ENCODE results near the gene HGFAC. TPM values are rescaled to one million over a fixed set of nuclear protein-coding genes. Genes with fewer than 3 reads are reported as not detected.

Gene HGFAC
- total and polyA plus RNA-seq, 9 donors = 0.51 to 2.5 (median 1.5) TPM

- no peaks in the 10 kb centered on the region for H3K27me3 ChIP-seq (ENCODE audit: control insufficient read depth, insufficient read depth, low read length)
- H3K36me3 ChIP-seq (ENCODE audit: control insufficient read depth, insufficient read depth, low read length) = no peaks in the 10 kb centered on the region
- H3K9me3 ChIP-seq (replicated peaks; ENCODE audit: control insufficient read depth, low read depth, low read length) = no peaks in the 10 kb centered on the region
- DNase-seq = no peak
- H3K27ac ChIP-seq (ENCODE audit: low read length) = no peak overlapping the region
- no peak overlapping the region for H3K4me3 ChIP-seq (ENCODE audit: low read length)
- peaks cover 42% of the 10 kb centered on the region for H3K4me1 ChIP-seq (ENCODE audit: control insufficient read depth, insufficient read depth, low read length)
- WGBS (ENCODE audit: insufficient coverage) = 66% methylated on average over 9 of the region's 15 CpGs
Observed at GRCh38 chr4:3440979-3441500, 728 bp upstream of the HGFAC start.

- no peak overlapping the region for H3K4me3 ChIP-seq (ENCODE audit: low read length)
- no peak for DNase-seq
- H3K4me1 ChIP-seq (ENCODE audit: control insufficient read depth, insufficient read depth, low read length) = peaks cover 27% of the 10 kb centered on the region
- WGBS (ENCODE audit: insufficient coverage) = 67% methylated on average over 11 of the region's 14 CpGs
- no peak overlapping the region for H3K27ac ChIP-seq (ENCODE audit: low read length)
- H3K9me3 ChIP-seq (replicated peaks; ENCODE audit: control insufficient read depth, low read depth, low read length) = no peaks in the 10 kb centered on the region
- no peaks in the 10 kb centered on the region for H3K36me3 ChIP-seq (ENCODE audit: control insufficient read depth, insufficient read depth, low read length)
- no peaks in the 10 kb centered on the region for H3K27me3 ChIP-seq (ENCODE audit: control insufficient read depth, insufficient read depth, low read length)
Observed at GRCh38 chr4:3442460-3442958, 741 bp downstream of the HGFAC start.

DNA sequence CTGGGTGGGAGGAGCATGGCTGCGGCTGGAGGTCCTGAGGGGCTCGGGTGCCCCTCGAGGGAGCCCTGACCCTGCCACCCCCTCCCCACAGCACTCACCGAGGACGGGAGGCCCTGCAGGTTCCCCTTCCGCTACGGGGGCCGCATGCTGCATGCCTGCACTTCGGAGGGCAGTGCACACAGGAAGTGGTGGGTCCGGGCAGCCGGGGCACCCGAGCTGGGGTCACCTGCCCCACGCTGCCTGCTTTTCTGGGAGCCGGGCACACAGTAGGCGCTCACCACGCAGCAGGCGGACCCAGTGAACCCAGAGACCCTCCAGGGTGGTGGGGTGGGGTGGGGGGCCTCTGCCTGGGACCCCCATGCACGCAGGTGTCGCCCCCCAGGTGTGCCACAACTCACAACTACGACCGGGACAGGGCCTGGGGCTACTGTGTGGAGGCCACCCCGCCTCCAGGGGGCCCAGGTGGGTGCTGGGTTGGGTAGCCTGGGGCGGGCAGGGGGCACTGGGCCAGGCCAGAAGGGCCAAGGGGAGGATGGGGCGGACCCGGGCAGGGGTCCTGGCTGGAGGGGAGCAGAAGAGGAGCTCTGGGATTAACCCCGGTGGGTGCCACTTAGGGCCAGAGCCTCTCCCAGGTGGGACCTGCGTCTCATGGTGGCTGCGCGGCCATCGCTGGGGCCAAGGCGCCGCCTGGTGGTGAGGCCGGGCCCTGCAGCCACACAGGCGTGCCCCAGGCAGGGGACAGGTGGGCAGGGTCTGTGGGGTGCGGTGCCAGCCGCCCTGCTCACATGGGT lies 1.4 kb downstream of the HGFAC start:
- DNase-seq = no peak
- Histone ChIP-seq H3K9me3 (replicated peaks; ENCODE audit: control insufficient read depth, low read depth, low read length) (no peaks in the 10 kb centered on the region), H3K4me1 (ENCODE audit: control insufficient read depth, insufficient read depth, low read length) (peaks cover 21% of the 10 kb centered on the region), H3K27me3 (ENCODE audit: control insufficient read depth, insufficient read depth, low read length) (no peaks in the 10 kb centered on the region), H3K36me3 (ENCODE audit: control insufficient read depth, insufficient read depth, low read length) (no peaks in the 10 kb centered on the region), H3K27ac (ENCODE audit: low read length) (no peak overlapping the region), H3K4me3 (ENCODE audit: low read length) (no peak overlapping the region)
- WGBS (ENCODE audit: insufficient coverage) = 42% methylated on average over 32 of the region's 36 CpGs

GRCh38 chr4:3443750-3444309 lies 2.1 kb downstream of the HGFAC start:
- no peaks in the 10 kb centered on the region for H3K36me3 ChIP-seq (ENCODE audit: control insufficient read depth, insufficient read depth, low read length)
- H3K27ac ChIP-seq (ENCODE audit: low read length) = no peak overlapping the region
- peaks cover 14% of the 10 kb centered on the region for H3K4me1 ChIP-seq (ENCODE audit: control insufficient read depth, insufficient read depth, low read length)
- no peak overlapping the region for H3K4me3 ChIP-seq (ENCODE audit: low read length)
- H3K27me3 ChIP-seq (ENCODE audit: control insufficient read depth, insufficient read depth, low read length) = no peaks in the 10 kb centered on the region
- 62% methylated on average over 14 of the region's 17 CpGs for WGBS (ENCODE audit: insufficient coverage)
- DNase-seq = no peak
- no peaks in the 10 kb centered on the region for H3K9me3 ChIP-seq (replicated peaks; ENCODE audit: control insufficient read depth, low read depth, low read length)

- no peak for DNase-seq
Observed at GRCh38 chr4:3444351-3445110, 2.8 kb downstream of the HGFAC start.

DNA sequence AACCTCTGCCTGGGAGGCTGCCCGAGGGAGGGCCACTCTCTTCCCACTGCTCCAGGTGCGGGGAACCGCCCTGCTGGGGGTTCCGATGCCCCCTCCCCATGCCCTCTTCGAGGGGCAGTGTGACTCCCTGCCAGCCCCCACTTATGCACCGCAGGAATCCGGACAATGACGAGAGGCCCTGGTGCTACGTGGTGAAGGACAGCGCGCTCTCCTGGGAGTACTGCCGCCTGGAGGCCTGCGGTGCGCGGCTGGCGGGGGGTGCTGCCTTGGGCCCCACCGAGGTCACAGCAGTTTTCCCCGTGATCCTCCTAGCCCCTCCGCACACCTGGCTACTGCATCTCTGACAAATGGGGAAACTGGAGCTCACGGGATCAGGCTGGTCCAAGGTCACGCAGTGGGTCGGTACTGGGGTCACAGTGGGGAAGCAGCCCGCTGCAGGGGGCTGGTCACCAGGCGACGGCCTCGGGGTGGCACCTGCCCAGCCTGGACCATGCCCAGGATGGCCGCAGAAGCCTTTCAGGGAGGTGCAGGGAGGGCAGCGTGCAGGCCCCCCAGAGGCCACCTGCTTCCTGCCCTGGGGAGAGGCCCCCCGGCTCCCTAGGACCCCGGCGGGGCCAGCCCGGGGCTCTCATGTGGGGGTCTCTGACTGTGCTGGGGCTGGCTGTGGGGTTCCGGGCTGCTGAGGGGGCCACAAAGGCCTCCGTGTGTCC lies 3.5 kb downstream of the HGFAC start:
- 81% methylated on average over 29 of the region's 34 CpGs for WGBS (ENCODE audit: insufficient coverage)
- H3K9me3 ChIP-seq (replicated peaks; ENCODE audit: control insufficient read depth, low read depth, low read length) = no peaks in the 10 kb centered on the region
- H3K36me3 ChIP-seq (ENCODE audit: control insufficient read depth, insufficient read depth, low read length) = no peaks in the 10 kb centered on the region
- no peak for DNase-seq
- no peak overlapping the region for H3K4me3 ChIP-seq (ENCODE audit: low read length)
- H3K27me3 ChIP-seq (ENCODE audit: control insufficient read depth, insufficient read depth, low read length) = peaks cover 2% of the 10 kb centered on the region
- peaks cover 15% of the 10 kb centered on the region for H3K4me1 ChIP-seq (ENCODE audit: control insufficient read depth, insufficient read depth, low read length)
- no peak overlapping the region for H3K27ac ChIP-seq (ENCODE audit: low read length)

More at GRCh38 chr4:3444351-3445110, 2.8 kb downstream of the HGFAC start:
- WGBS (ENCODE audit: insufficient coverage) = 87% methylated on average over 56 of the region's 56 CpGs
- H3K4me1 ChIP-seq (ENCODE audit: control insufficient read depth, insufficient read depth, low read length) = peaks cover 15% of the 10 kb centered on the region
- H3K4me3 ChIP-seq (ENCODE audit: low read length) = no peak overlapping the region
- no peaks in the 10 kb centered on the region for H3K27me3 ChIP-seq (ENCODE audit: control insufficient read depth, insufficient read depth, low read length)
- H3K9me3 ChIP-seq (replicated peaks; ENCODE audit: control insufficient read depth, low read depth, low read length) = no peaks in the 10 kb centered on the region
- H3K27ac ChIP-seq (ENCODE audit: low read length) = no peak overlapping the region
- no peaks in the 10 kb centered on the region for H3K36me3 ChIP-seq (ENCODE audit: control insufficient read depth, insufficient read depth, low read length)

GRCh38 chr4:3445829-3446545 lies 4.2 kb downstream of the HGFAC start:
- 88% methylated on average over 27 of the region's 34 CpGs for WGBS (ENCODE audit: insufficient coverage)
- DNase-seq = no peak

GRCh38 chr4:3446631-3447320 lies 5.0 kb downstream of the HGFAC start:
- Histone ChIP-seq H3K9me3 (replicated peaks; ENCODE audit: control insufficient read depth, low read depth, low read length) (no peaks in the 10 kb centered on the region), H3K4me3 (ENCODE audit: low read length) (no peak overlapping the region), H3K36me3 (ENCODE audit: control insufficient read depth, insufficient read depth, low read length) (no peaks in the 10 kb centered on the region), H3K27ac (ENCODE audit: low read length) (no peak overlapping the region), H3K27me3 (ENCODE audit: control insufficient read depth, insufficient read depth, low read length) (peaks cover 2% of the 10 kb centered on the region), H3K4me1 (ENCODE audit: control insufficient read depth, insufficient read depth, low read length) (peaks cover 15% of the 10 kb centered on the region)
- DNase-seq = no peak
- WGBS (ENCODE audit: insufficient coverage) = 92% methylated on average over 22 of the region's 22 CpGs

More at GRCh38 chr4:3445829-3446545, 4.2 kb downstream of the HGFAC start:
- Histone ChIP-seq H3K4me1 (ENCODE audit: control insufficient read depth, insufficient read depth, low read length) (peaks cover 15% of the 10 kb centered on the region), H3K9me3 (replicated peaks; ENCODE audit: control insufficient read depth, low read depth, low read length) (no peaks in the 10 kb centered on the region), H3K27ac (ENCODE audit: low read length) (no peak overlapping the region), H3K27me3 (ENCODE audit: control insufficient read depth, insufficient read depth, low read length) (peaks cover 2% of the 10 kb centered on the region), H3K4me3 (ENCODE audit: low read length) (no peak overlapping the region), H3K36me3 (ENCODE audit: control insufficient read depth, insufficient read depth, low read length) (no peaks in the 10 kb centered on the region)
